RWPE1 (cell line): Measurements from ENCODE around the gene MTR.

ENCODE experiments used
- CTCF ChIA-PET: fragments of 350-600 bp; sonication (Branson Sonifier 250); formaldehyde crosslinking; extraction: SDS; loops from one replicate; lab custom pipeline; 2021; lab: Yijun Ruan, JAX
- POLR2A ChIA-PET: fragments of 400-600 bp; formaldehyde crosslinking; extraction: SDS; loops from one replicate; lab custom pipeline; 2020; ENCODE audit warnings: antibody characterized with exemption; ENCODE audit not compliant: low non-redundant PET; lab: Yijun Ruan, JAX
- DNase-seq: peaks from one replicate; pipeline ENCODE4 v3.0.0; 2012; ENCODE audit warnings: low spot score
- H3K27ac ChIP-seq: fragments of 450-650 bp; 2 replicates; pipeline ENCODE4 v1.5.1; 2017
- CTCF ChIP-seq: fragments of 450-650 bp; conservative IDR thresholded peaks from 2 replicates; pipeline ENCODE4 v1.5.1; 2017; ENCODE audit warnings: low read depth, mild to moderate bottlenecking

MTR gene

DNA sequence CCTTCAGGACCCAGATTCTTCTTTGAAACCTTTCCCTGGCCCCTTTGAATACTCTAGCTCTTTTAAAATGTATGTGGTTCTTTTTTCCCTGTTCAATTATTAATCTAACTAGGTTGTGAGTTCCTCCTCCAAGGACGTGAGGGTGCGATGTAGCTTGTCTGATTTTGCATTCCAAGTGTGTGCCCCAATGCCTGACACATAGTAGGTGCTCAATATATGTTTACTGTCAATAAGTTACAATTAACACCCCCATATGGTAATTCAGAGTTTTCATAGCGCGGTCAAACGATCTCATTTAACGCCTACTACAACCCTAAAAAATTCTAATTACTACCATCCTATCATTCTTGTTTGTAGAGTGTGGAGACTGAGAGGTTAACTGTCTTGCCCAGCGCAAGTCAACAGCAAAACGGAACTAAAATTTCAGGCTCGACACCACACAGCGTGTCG, 482 bp upstream of the MTR start:
- POLR2A ChIA-PET, result interaction anchor here (0.6 to 1.1 kb wide), 4 partner anchors 8 to 98 kb away, joined by 3 read pairs; no protein-coding TSS in a partner anchor
- CTCF ChIA-PET, result interaction anchor here (0.6 to 0.7 kb wide), 2 partner anchors 224 to 704 kb away, joined by 3 to 4 read pairs; no protein-coding TSS in a partner anchor
- no peak for DNase-seq
- peak overlapping the region; percentile 94 for H3K27ac ChIP-seq
- TF ChIP-seq CTCF, result no peak

GRCh38 chr1:236795757-236796667, 920 bp downstream of the MTR start:
- no peak for TF ChIP-seq CTCF
- POLR2A ChIA-PET, result no interaction called here
- H3K27ac ChIP-seq, result peak overlapping the region; percentile 94
- CTCF ChIA-PET, result no interaction called here
- peak; percentile 25 for DNase-seq

DNA sequence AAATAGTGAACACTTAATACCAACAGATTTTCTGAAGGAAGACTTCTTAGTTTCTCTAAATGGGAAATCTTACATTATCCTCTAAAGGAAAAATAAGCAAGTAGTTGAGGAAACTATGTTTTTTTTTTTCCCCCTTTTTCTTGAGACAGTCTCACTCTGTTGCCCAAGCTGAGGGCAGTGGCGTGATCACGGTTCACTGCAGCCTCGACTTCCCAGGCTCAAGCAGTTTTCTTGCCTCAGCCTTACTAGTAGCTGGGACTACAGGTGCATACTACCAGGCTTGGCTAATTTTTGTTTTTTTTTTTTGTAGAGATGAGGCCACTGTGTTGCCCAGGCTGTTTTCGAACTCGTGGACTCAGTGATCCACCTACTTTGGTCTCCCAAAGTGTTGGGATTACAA, 3.9 kb downstream of the MTR start:
- TF ChIP-seq CTCF, result no peak
- DNase-seq, result no peak
- CTCF ChIA-PET, result interaction anchor here (0.6 kb wide), 1 partner anchor 588 kb away, joined by 7 read pairs; no protein-coding TSS in a partner anchor

DNA sequence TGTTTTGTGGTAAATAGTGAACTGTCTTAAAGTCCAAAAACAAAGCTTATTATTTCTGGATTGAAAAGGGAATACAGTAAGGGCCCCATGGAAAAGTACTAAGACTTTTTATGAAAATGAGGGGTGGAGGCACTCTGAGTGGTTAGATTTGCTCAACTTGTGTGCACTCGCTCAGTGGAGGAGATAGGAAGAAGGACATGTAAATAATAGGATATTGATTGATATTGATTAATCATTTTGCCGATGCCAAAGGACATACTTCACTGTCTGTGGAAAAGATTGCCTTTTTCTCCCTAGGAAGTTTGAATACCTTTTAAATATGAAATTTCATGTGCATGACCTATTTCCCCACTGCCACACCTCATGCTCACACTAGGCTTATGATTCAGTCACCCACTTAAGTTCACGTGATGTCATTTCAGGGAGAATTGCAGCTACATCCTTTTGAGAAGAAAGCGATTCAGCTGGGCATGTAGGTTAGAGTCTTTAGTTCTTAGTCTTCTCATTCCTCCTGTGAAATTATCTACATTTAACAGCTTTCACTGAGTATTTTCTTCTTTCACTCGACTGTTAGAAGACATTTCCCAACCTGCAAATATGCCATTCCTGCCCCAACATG, 5.0 kb downstream of the MTR start:
- POLR2A ChIA-PET, result no interaction called here
- peak; percentile 8 for DNase-seq
- no peak for TF ChIP-seq CTCF
- H3K27ac ChIP-seq, result no peak overlapping the region
- CTCF ChIA-PET, result interaction anchor here (0.6 kb wide), 1 partner anchor 663 kb away, joined by 4 read pairs; no protein-coding TSS in a partner anchor

More for the DNA sequence above, 3.9 kb downstream of the MTR start:
- H3K27ac ChIP-seq, result no peak overlapping the region
- POLR2A ChIA-PET, result no interaction called here

DNA sequence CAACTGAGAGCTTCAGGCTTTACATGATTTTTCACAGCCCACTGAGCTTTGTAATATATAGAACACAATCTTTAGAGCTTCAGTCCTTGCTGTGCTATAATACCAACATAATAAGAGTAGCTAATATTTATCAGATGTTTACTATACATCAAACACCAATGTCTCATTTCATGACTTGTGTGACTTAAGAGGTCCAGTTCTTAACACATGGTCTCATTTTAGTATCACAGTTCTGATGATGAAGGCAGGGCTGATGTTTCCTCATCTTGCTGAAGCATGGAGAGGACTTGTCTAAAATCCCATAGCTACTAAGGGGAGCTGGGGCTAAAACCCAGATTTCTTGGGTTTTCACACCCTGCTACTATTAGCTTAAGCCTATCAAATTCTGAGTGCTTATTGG, 5.5 kb downstream of the MTR start:
- no peak for TF ChIP-seq CTCF
- POLR2A ChIA-PET, result no interaction called here
- DNase-seq, result no peak
- H3K27ac ChIP-seq, result no peak overlapping the region
- CTCF ChIA-PET, result interaction anchor here (0.6 kb wide), 1 partner anchor 664 kb away, joined by 4 read pairs; no protein-coding TSS in a partner anchor

DNA sequence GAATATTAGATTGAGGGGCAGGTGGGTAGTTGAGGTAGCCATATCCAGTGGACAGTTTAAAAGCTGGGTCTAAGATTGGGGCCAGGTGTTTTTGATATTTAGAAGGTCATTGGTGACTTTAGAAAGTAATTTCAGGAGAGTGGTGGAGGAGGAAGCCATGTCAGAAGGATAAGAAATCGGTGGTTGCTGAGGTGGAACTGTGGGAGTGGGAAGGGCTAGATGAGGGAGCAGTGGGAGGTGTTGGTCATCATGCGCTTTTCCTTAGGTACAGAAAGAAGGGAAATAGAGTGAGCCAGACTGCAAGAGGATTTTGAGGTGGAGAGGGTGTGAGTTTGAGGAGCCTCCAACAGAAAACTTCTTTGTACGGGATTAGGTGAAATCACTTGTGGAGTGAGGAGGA, 7.2 kb downstream of the MTR start:
- no peak for TF ChIP-seq CTCF
- ChIA-PET POLR2A (no interaction called here), CTCF (no interaction called here)
- H3K27ac ChIP-seq, result no peak overlapping the region
- DNase-seq, result no peak
